GM23248 (cell line): Measurements from ENCODE around the gene TAF1D. TPM values are rescaled to one million over a fixed set of nuclear protein-coding genes. Genes with fewer than 3 reads are reported as not detected.
A peak's percentile ranks its signal among the peaks of the same experiment; 100 is the strongest.

Experiments used
- DNase-seq: peaks from one replicate; pipeline ENCODE4 v3.0.0-alpha.2; 2015
- H2AFZ ChIP-seq: fragments of 200-600 bp; sonication (generic); 2 replicates; pipeline ENCODE4 v1.6.1; 2016; ENCODE audit warnings: antibody characterized with exemption
- H3F3A ChIP-seq: fragments of 200-600 bp; sonication (generic); 2 replicates; pipeline ENCODE4 v1.6.1; 2016; ENCODE audit warnings: mild to moderate bottlenecking, antibody characterized with exemption, mixed run types; ENCODE audit not compliant: insufficient read depth
- H3K27ac ChIP-seq: fragments of 200-600 bp; sonication (generic); 2 replicates; pipeline ENCODE4 v1.5.1; 2016; ENCODE audit warnings: mild to moderate bottlenecking
- H3K27me3 ChIP-seq: fragments of 200-600 bp; sonication (generic); replicated peaks from 2 replicates; pipeline ENCODE4 v1.6.1; 2016; ENCODE audit warnings: mild to moderate bottlenecking; ENCODE audit not compliant: insufficient read depth
- H3K36me3 ChIP-seq: fragments of 200-600 bp; sonication (generic); 2 replicates; pipeline ENCODE4 v1.6.1; 2016; ENCODE audit warnings: low read depth, mild to moderate bottlenecking
- H3K4me1 ChIP-seq: fragments of 200-600 bp; sonication (generic); 2 replicates; pipeline ENCODE4 v1.6.1; 2016; ENCODE audit warnings: mild to moderate bottlenecking; ENCODE audit not compliant: insufficient read depth
- H3K4me2 ChIP-seq: fragments of 200-600 bp; sonication (generic); one replicate; pipeline ENCODE4 v1.6.1; 2016; ENCODE audit warnings: mild to moderate bottlenecking; ENCODE audit not compliant: unreplicated experiment
- H3K4me3 ChIP-seq: fragments of 200-600 bp; sonication (generic); 2 replicates; pipeline ENCODE4 v1.5.1; 2016; ENCODE audit warnings: mild to moderate bottlenecking
- H3K79me2 ChIP-seq: fragments of 200-600 bp; sonication (generic); 2 replicates; pipeline ENCODE4 v1.6.1; 2016; ENCODE audit warnings: mild to moderate bottlenecking; ENCODE audit not compliant: insufficient read depth
- H3K9ac ChIP-seq: fragments of 200-600 bp; sonication (generic); 2 replicates; pipeline ENCODE4 v1.6.1; 2016; ENCODE audit warnings: mild to moderate bottlenecking
- H3K9me2 ChIP-seq: fragments of 200-600 bp; sonication (generic); 2 replicates; pipeline ENCODE4 v1.6.1; 2016; ENCODE audit warnings: mixed run types, mild to moderate bottlenecking, moderate library complexity; ENCODE audit not compliant: insufficient read depth
- H3K9me3 ChIP-seq: fragments of 200-600 bp; sonication (generic); one replicate; pipeline ENCODE4 v1.6.1; 2017; ENCODE audit warnings: low read depth
- H4K20me1 ChIP-seq: fragments of 200-600 bp; sonication (generic); 2 replicates; pipeline ENCODE4 v1.6.0; 2016; ENCODE audit not compliant: insufficient read depth
- EZH2 ChIP-seq: fragments of 200-600 bp; sonication (generic); IDR thresholded peaks from 2 replicates; pipeline ENCODE4 v1.6.1; 2018; ENCODE audit warnings: antibody characterized with exemption, mild to moderate bottlenecking; ENCODE audit not compliant: insufficient read depth, poor library complexity, severe bottlenecking
- EZH2phosphoT487 ChIP-seq: fragments of 200-600 bp; sonication (generic); IDR thresholded peaks from 2 replicates; pipeline ENCODE4 v1.6.1; 2018; ENCODE audit warnings: antibody characterized with exemption, moderate library complexity, mild to moderate bottlenecking, low read depth; ENCODE audit not compliant: insufficient read depth
- WGBS, 2 experiments: methylation state at CpG; one replicate each; pipeline ENCODE4 v1.1.6; 2015 to 2017; ENCODE audit warnings: low lambda C conversion rate in 2 of 2, low coverage in 1 of 2; ENCODE audit errors: missing lambda C conversion rate in 2 of 2; 5-methylcytosine and 5-hydroxymethylcytosine counted together
- in situ Hi-C: fragments of 300-500 bp; cut with MboI; formaldehyde crosslinking; loops from 2 replicates; pipeline ENCODE4 v1.15.0; 2020
- polyA plus RNA-seq: library from polyadenylated mRNA; unstranded; fragments of >200 nt; fragmentation: Nextera tagmentation; extraction: Ambion mirVana; gene quantifications from 2 replicates; pipeline ENCODE4 v1.2.1, GENCODE V29; 2016
- total RNA-seq: library from RNA; depleted of rRNA; stranded (reverse); fragments of >200 nt; shearing (Covaris generic); gene quantifications from 2 replicates; pipeline ENCODE4 v1.2.3, GENCODE V29; 2014

Gene TAF1D
- total and polyA plus RNA-seq, 2 experiments from 2014 or later = 60.7 to 127 TPM

- 2% methylated on average over 8 of the region's 8 CpGs for WGBS, 2 experiments
- peak overlapping the region; percentile 100 for H3K4me3 ChIP-seq
- peaks cover 27% of the 10 kb centered on the region; the same call in 1 of the 2 replicates for H4K20me1 ChIP-seq
- peak overlapping the region; percentile 95 for H3K27ac ChIP-seq
- H3K9me3 ChIP-seq = no peaks in the 10 kb centered on the region
- peaks cover 68% of the 10 kb centered on the region for H3K79me2 ChIP-seq
- peak; percentile 74 for DNase-seq
- H3F3A ChIP-seq = peaks cover 45% of the 10 kb centered on the region
- H2AFZ ChIP-seq = peak overlapping the region; percentile 94
- peak overlapping the region; percentile 97 for H3K4me2 ChIP-seq
- H3K27me3 ChIP-seq = no peaks in the 10 kb centered on the region
- in situ Hi-C loops = no loop called here
- TF ChIP-seq EZH2phosphoT487 (no peak), EZH2 (no peak)
- peaks cover 35% of the 10 kb centered on the region for H3K4me1 ChIP-seq
- H3K9ac ChIP-seq = peak overlapping the region; percentile 99
- no peaks in the 10 kb centered on the region for H3K9me2 ChIP-seq
- peaks cover 31% of the 10 kb centered on the region for H3K36me3 ChIP-seq
Measured at GRCh38 chr11:93741882-93742226, 559 bp upstream of the TAF1D start.

- Histone ChIP-seq H3K27me3 (no peaks in the 10 kb centered on the region), H3K9me2 (no peaks in the 10 kb centered on the region), H3K9ac (peak overlapping the region; percentile 99), H3K4me1 (peaks cover 46% of the 10 kb centered on the region), H3K79me2 (peaks cover 80% of the 10 kb centered on the region), H2AFZ (peak overlapping the region; percentile 94), H3K9me3 (no peaks in the 10 kb centered on the region), H3K4me3 (peak overlapping the region; percentile 100), H3K27ac (peak overlapping the region; percentile 95), H3K36me3 (peaks cover 43% of the 10 kb centered on the region), H4K20me1 (peaks cover 36% of the 10 kb centered on the region; the same call in 1 of the 2 replicates), H3K4me2 (peak overlapping the region; percentile 95), H3F3A (peaks cover 56% of the 10 kb centered on the region)
- peak; percentile 89 for DNase-seq
- in situ Hi-C loops = no loop called here
- no peak for TF ChIP-seq EZH2phosphoT487
- TF ChIP-seq EZH2 = no peak
- WGBS, 2 experiments = 1 to 2% methylated on average over 20 of the region's 20 CpGs
Measured at GRCh38 chr11:93740730-93741093, 583 bp downstream of the TAF1D start.

- 2 to 5% methylated on average over 18 of the region's 18 CpGs for WGBS, 2 experiments
- peak; percentile 67 for DNase-seq
- TF ChIP-seq EZH2phosphoT487 (no peak), EZH2 (no peak)
- Histone ChIP-seq H3K36me3 (peaks cover 48% of the 10 kb centered on the region), H3K4me2 (peak overlapping the region; percentile 95), H3K9me2 (no peaks in the 10 kb centered on the region), H4K20me1 (peaks cover 36% of the 10 kb centered on the region; the same call in 1 of the 2 replicates), H3K9ac (peak overlapping the region; percentile 99), H3K4me3 (peak overlapping the region; percentile 100), H3F3A (peaks cover 62% of the 10 kb centered on the region), H2AFZ (peak overlapping the region; percentile 94; the same call in 1 of the 2 replicates), H3K9me3 (no peaks in the 10 kb centered on the region), H3K27ac (peak overlapping the region; percentile 95), H3K4me1 (peaks cover 51% of the 10 kb centered on the region), H3K79me2 (peaks cover 85% of the 10 kb centered on the region), H3K27me3 (no peaks in the 10 kb centered on the region)
- in situ Hi-C loops = no loop called here
Measured at GRCh38 chr11:93740031-93740729, 1.1 kb downstream of the TAF1D start.

GRCh38 chr11:93738647-93739081 is 2.6 kb downstream of the TAF1D start:
- in situ Hi-C loops = no loop called here
- peaks cover 63% of the 10 kb centered on the region for H3K4me1 ChIP-seq
- H3K9me2 ChIP-seq = no peaks in the 10 kb centered on the region

More at GRCh38 chr11:93738647-93739081, 2.6 kb downstream of the TAF1D start:
- Histone ChIP-seq H3K27me3 (no peaks in the 10 kb centered on the region), H3K36me3 (peaks cover 63% of the 10 kb centered on the region), H3K9ac (peak overlapping the region; percentile 99), H3K4me2 (peak overlapping the region; percentile 95), H3F3A (peaks cover 77% of the 10 kb centered on the region), H3K79me2 (peaks cover 95% of the 10 kb centered on the region), H4K20me1 (peaks cover 36% of the 10 kb centered on the region; the same call in 1 of the 2 replicates), H3K9me3 (no peaks in the 10 kb centered on the region), H3K4me3 (peak overlapping the region; percentile 100), H2AFZ (no peak overlapping the region), H3K27ac (peak overlapping the region; percentile 95)
- TF ChIP-seq EZH2phosphoT487 = no peak
- TF ChIP-seq EZH2 = no peak
- no peak for DNase-seq
- 61 to 64% methylated on average over 6 of the region's 6 CpGs for WGBS, 2 experiments
